T-helper 9 cell (primary cell): ENCODE results near the gene PTPRN2.
"Not testable (repeated sequence)": the region's sequence is repeated elsewhere in the genome, so short reads cannot be mapped to it uniquely, and the experiment has no call there.

Experiments
- DNase-seq: peaks from one replicate; pipeline ENCODE4 v3.0.0-alpha.2; 2020

Gene PTPRN2

DNA sequence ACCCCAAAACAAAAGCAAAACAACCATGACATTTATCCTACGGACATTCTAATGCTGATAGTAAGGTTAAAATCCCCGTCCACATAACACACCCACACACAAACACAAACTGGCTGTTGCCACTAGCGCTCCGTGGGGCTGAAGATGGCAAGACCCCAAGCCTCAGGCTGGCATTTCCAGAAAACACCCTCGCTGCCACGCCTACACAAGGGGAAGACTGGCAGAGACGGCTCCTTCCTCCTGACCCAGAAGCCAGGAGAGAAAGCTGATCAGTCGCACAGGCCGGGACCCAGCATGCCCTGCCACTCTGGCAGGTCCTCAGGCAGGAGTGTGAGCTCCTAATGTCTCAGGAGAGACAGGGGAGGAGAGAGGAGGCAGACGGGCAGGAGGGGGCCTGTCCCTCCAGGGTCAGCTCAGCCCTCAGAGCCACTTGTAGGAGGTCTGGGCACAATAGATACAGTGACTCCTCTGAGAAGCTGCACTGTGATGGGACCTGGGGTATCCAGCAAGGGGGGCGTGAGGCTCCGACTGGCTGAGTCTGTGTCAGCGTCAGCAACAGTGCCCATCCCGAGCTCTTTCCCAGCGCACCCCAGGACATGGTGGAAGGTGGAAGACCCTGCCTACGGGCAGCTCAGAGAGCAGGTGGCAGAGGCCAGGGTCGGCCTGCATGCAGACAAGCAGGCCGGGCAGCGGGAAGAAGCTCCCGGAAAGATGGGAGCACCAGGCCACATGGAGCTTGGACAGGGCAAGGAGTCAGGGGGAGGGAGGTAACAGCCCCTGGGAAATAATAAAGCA lies 326.9 kb downstream of the PTPRN2 start:
- no peak for DNase-seq

DNA sequence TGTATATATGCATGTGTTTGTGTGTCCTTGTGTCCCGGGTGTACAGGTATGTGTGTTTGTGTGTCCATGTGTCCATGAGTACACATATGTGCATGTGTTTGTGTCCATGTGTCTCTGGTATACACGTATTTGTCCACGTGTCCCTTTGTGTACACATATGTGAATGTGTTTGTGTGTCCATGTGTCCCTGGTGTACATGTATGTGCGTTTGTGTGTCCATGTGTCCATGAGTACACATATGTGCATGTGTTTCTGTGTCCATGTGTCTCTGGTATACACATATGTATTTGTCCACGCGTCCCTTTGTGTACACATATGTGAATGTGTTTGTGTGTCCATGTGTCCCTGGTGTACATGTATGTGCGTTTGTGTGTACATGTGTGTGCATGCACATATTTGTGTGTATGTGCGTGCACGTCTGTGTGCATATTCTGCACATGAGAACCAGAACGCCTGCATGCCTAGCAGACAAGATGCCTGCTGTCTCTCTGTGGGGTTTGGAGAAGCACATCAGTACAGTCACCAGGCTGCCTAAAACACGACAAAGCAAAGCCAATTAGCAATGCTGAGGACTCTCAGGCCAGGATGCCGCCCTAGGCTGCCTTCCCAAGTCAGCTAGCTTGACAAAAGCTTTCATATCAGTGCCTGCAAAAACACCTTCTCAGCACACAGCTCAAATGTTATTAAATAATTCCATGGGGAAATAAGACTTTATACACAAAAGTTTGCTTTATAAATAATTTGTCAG lies 327.8 kb downstream of the PTPRN2 start:
- DNase-seq = no peak

DNA sequence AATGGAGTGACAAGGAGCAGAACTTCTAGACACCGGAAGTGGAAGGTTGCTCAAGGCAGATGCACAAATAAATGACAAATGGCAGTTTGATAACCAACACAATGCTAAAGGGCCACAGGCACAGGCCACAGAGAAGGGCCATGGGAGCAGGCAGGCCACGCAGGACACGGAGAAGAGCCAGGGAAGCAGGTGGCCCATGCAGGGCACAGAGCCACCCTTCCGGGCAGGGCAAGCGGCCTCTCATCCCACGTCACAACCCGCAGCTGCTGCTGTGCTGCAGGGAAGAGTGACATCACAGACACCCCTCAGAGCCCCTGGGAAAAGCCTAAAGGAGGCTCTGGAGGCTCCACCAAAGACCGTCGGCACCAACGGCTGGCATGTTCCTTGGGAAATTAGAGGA lies 328.5 kb downstream of the PTPRN2 start:
- DNase-seq = no peak

DNA sequence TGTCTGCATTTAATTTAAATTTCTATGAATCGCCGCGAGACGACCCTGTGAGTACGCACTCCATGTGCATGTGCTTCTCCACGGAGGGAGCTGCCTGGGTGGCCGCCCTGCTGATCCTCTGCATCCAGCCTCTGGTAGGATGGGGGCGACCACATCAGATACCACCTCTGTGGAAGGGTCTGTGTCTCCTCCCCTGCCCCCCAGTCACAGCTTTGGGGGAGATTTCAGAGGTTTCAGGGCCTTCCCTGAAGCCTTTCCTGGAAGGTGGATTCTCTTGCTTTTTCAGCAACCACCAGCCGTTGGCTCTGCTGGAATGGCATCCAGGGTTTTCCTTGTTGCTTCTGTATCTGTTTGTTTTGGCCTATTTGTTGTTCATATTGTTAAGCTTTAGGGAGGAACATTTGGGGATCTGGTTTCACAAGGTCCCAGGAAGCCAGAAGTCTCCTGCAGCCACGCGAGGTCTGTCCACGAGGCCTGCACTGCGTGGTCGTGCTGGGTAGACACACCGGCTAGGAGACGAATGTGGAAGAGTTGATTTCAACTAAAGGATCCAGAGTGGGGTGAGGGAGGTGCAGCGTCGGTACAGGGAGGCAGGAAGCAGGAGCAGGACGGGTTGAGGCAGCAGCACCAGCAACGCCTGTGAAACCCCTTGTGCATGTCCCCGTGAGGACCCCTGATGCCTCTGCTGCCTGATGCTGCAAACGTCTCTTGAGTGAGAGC lies 329.1 kb downstream of the PTPRN2 start:
- DNase-seq = no peak

DNA sequence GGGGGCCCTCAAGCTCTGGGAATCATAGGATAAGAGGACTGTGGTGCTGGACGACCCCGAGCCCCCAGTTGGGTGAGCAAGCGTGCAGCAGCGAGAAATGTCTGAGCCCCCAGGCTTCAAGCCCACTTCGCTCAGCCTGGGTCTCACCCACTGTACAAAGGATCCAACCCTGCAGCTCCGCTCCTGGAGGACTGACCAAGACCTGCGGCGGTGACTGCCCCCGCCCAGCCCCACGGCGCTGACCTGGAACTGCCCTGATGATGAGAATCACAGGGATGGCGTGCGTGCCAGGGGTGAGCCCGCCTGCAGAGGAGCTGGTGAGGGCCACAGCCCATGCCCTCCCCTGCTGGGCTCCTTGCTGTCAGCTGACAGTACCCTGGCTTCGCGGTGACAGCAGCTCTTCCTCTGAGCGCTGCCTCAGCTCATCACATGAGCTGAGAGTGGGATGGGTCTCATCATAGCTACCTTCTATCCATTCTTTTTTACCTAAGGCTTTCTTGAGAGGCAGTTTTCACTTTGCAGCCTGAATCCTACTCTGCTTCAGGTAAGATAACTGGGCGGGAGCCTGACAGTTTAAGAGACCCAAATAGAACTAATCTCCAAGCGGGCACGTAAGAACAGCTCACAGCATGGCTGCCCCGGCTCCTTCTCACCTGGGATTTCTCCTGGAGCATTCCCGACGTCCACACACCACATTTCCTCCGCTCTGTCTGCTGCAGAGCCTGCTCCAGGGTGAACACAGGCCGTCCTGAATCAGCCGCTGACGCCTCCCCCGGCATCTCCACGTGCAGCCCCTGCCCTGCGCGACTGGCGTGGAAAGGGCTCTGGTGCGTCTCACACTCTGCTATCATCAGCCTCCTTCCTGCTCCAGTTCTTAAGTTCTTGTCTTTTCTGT lies 329.9 kb downstream of the PTPRN2 start:
- DNase-seq = no peak

DNA sequence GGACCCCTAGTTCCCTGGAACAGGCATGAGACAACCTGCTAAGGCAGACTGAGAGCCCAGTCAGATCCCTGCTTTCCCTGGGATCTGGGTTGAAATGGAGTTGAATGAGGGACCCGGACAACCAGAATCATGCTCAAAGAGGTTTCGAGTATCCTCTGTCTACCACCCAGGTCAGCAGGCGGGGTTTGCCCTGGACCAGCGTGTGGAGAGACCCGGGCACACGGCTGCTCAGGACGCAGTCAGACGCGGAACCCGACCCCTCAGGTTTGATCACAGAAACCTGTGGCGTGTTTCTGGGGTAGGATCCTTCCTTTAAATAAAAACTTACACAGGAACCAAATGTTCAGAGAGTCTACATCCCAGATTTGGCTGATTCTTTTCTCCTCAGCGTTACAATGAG lies 330.6 kb downstream of the PTPRN2 start:
- DNase-seq = no peak

DNA sequence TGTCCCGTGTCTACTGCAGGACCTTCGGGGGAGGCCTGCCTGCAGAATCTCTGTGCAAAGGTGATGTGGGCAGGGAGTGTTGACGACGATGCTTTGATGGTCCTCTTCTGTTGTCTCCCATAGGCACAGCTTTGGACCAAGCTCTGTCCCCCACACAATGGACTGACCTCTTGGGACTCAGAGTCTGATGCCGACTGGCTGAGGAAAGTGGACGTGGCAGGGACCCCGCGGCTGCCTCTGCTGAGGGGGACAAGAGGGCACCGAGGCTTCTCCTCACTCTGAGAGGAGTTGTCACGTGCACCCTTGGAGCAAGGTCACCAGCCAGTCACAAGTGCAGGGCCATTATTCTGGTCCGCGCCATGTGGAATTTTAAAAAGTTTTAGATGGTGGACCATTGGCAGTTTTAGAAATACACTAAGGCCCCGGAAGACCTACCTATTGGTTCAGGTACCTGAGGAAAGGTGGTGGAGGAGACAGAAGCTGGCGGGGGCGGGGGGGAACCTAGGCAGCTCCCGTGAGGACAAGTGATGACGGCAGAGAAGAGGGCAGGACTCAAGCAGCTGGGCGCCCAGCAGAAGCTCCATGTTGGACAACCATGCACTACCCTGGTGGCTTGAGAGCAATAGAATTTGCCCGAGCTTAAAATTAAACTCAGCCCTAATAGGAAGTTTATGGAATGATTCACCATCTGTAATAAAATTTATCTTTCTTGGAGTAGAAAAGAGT lies 331.4 kb downstream of the PTPRN2 start:
- DNase-seq = no peak

DNA sequence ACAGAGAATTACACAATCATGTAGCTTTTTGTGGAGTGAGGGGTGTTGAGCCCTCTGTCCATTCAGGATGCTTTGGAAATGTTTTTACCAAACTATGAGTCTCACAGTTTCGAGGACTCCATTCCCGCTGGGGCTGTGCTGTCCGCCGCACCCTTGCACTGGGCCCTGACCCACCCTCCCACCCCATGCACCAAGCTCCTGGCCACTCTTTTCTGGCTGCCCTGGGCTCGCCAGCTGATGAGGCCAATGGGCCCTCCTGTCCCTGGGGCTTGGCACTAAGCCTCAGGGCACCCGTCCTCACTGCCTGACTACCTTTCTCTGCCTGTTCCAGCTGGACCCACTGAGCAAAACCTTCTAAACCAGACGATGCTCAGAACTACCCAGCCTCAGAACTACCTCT lies 332.1 kb downstream of the PTPRN2 start:
- no peak for DNase-seq

DNA sequence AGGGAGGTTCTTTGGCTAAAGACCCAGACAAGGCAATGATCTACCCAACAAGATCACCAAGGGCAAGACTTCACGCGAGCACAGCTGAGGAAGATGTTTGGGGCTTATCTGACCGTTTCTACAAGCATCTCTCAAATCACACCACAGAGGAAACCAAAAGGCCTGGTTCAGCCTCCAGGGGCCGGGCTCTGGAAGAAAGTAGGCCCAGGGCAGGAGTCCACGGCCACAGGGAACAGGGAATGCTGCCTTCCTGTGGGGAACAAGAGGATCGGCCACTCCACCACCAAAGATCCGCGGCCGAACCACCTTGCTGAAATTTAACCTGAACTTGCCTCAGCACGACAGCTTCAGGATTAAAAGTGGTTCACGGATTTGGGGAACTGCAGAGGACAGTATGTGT lies 332.5 kb downstream of the PTPRN2 start:
- DNase-seq = no peak

DNA sequence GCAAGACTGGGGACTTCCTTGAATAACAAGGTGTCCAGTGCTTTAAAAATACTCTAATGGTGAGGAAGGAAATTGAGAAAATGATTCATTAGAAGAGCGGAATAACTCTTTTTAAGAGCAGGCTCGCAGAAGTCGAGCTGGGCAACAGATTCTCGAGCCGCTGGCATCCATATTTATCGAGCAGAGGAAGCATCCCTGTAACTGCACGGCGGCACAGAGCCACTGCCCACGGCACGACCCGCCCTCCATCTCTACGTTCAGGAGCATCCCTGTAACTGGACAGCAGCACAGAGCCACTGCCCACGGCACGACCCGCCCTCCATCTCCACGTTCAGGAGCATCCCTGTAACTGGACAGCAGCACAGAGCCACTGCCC lies 334.0 kb downstream of the PTPRN2 start:
- DNase-seq = not testable (repeated sequence)

DNA sequence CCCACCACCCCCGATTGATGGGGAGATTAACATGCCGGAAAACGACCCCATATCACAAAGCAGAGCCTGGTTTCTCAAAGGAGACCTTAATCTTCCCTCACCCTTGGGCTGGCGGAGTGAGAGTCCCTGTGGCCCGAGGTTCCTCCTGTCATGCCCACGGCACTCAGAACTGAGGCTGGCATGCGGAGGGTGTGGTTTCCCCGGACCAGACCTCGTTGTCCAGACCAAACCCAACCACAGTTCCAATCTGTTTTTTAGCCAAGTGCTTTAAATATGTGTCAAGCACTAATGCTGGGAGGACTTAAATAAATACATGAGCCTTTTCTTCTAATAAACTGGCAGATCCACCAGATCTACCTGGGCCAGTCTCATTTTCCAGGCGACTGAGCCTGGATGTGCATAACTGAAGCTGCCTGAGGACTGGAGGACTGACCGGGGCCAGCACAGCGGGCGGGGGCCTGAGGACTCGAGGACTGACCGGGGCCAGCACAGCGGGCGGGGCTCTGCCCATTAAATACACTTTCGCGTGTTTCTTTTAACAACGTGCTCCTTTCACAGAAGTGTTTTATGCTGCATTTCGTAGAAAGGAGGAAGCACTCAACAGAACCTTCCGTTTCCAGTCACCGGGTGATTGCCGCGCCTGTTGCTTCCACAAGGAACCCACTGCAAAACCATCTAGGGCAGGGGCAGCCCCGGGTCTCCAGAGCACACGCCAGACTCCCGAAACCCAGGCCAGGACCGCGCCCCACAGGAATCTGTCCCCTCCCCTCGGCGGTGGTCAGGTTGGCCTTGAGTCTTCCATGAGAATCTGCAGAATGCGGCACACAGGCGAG lies 334.6 kb downstream of the PTPRN2 start:
- DNase-seq = no peak

DNA sequence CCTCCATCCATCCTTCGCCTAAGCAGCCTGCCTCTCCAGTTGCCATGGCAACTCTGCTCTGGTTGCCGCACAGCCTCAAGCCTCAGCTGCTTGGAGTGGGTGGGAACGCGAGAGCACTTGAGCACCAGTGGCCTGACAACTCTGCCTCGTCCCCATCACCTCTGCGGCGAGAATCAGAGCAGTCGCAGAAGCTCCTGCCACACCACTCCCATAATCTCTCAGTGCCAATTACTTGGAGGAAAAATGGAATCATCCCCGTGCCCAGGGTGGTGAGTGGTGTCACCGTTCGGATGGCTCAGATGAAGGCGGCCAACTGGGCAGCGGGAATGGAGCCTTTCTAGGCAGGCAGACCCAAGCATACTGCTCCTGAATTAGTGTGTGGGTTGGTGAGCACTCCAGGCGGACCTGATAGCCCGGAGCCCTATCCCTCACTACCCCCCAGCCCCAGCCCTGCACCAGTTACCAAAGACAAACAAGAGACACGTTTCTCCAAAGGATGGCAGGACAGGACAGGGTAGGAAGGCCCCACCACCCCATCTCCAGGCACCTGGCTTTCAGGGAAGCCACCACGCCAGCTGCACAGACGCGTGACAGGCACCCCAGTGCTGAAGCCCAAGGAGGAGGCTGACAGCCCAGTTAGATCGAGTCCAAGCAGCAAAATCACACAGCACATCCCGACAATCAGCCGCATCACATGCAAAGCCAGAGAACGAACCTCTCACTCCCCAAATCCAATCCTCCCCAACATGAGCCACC lies 335.4 kb downstream of the PTPRN2 start:
- DNase-seq = no peak

DNA sequence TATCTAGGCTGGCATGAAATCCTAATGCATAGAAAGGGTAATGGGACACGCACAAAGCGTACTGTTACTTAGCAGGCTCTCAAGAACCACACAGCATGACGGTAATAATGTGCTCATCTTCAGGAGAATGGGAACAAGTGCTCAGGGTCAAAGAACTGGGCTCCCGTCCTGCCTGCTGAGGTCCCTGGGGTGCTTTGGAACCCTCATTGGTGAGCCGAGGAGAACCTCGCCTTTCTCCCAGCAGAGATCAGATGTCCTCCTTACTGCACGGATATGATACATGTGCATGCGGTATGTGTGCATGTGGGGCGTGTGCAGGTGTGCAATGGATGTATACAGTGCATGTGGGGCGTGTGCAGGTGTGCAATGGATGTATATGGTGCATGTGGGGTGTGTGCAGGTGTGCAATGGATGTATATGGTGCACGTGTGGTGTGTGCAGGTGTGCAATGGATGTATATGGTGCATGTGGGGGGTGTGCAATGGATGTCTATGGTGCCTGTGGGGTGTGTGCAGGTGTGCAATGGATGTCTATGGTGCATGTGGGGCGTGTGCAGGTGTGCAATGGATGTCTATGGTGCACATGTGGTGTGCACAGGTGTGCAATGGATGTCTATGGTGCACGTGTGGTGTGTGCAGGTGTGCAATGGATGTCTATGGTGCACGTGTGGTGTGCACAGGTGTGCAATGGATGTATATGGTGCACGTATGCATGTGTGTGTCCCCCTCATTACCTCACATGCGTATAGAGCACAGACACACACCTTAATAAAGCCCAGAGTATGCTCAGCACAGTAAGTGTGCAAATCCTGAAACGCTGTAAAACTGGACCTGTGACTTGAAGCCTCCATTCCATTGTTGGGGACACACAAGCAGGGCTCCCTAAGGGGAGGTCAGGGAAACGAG lies 336.3 kb downstream of the PTPRN2 start:
- no peak for DNase-seq

DNA sequence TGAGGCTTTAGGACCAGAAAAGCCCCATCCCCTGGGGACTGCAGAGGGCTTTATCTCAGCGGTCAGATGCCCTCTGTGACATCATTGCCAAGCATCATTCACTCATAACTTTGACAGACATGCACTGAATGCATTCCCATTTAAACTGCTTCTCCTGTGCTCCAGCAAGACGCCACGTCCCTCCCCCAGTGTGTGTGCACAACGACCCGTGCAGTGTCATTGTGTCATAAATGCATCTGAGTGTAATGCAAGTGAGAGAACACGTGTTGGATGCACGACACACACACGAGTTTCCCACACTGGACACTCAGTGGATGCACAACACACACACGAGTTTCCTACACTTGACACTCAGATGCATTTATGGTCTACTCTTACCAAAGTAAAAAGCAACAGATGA lies 337.9 kb downstream of the PTPRN2 start:
- DNase-seq = no peak

DNA sequence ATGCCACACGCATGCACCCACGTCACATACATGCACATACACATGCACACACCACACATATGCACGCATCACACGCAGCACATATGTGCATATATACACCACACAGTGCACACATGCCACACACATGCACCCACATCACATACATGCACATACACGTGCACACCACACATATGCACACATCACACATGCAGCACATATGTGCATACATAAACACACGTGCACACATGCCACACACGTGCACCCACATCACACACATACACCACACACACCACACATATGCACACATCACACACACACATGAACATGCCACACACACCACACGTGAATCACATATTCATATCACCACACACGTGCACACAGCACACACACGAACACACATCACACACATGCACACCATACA lies 338.8 kb downstream of the PTPRN2 start:
- DNase-seq = no peak

DNA sequence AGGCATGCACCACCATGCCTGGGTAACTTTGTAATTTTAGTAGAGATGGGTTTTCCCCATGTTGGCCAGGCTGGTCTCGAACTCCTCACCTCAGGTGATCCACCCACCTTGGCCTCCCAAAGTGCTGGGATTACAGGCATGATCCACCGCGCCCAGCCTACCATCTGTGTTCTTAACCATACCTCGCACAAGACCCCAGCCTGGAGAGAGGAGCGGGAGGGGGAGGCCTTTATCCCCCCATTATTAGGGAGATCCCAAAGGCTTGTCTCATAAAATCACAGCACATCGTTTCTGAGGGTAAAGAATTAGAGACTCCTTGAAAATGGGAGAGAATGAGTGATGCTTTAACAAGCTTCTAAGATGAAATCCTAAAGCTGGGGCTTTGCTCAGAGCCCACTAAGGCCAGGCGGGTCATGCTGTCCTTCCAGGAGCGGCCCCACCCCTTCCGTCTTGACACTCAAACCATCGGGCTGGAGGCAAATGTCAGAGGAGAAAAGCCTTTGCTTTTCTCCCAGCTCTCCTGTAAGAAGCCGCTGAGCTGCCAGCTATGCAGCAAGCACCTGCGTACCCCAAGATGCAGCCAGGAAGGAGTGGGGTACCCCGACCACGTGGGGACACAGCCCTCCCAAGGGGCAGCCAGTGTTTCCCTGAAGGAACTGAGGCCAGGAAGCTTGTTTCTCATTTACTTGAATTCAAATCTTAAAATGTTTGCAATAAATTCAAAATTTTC lies 339.7 kb downstream of the PTPRN2 start:
- DNase-seq = no peak

DNA sequence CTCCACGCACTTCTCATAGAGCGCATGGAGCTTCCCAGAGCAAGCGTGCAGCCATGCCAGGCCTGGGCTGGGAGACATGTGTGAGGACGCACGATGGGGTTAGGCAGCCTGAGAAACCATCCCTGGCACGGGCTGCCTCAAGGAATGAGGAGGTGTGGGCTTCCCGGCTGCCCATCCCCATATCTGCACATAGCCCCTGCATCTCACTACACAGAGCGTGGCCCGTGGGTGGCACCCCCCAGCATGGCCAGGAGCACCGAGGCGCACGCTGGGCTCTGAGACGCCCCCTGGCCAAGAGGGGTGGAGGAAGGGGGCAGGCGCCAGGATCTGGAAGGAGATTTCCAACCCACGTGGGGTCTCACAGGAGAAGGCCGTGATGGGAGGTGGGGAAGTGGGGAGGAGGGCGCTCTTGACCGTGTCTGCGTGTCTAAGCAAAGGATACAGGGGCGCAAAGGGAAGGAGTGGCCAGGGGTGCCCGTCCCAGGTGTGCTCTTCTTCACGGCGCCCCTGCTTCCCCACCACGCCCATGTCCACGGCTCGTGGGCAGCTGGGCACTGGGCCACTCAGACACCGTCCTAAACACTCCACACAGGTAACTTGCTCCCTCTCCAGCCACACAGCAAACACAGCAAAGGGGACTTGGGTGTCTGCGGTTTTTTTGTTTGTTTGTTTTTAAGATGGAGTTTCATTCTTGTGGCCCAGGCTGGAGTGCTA lies 340.5 kb downstream of the PTPRN2 start:
- no peak for DNase-seq
